Osteoblast (primary cell): Measurements from ENCODE around the gene DYNC1I2. TPM values are rescaled to one million over a fixed set of nuclear protein-coding genes. Genes with fewer than 3 reads are reported as not detected.

Experiments
- DNase-seq: peaks from one replicate; pipeline ENCODE4 v3.0.0; 2011; ENCODE audit warnings: low spot score, mixed read lengths; ENCODE audit not compliant: insufficient read length; ENCODE audit errors: missing footprints
- H2AFZ ChIP-seq: 2 replicates; pipeline ENCODE4 v1.6.0; 2011; ENCODE audit warnings: mild to moderate bottlenecking, low read length
- H3K27ac ChIP-seq: 2 replicates; pipeline ENCODE4 v1.5.1; 2011; ENCODE audit warnings: mild to moderate bottlenecking, low read depth, low read length, moderate library complexity
- H3K27me3 ChIP-seq: 2 replicates; pipeline ENCODE4 v1.6.0; 2012; ENCODE audit warnings: mild to moderate bottlenecking, control low read depth, inconsistent platforms, low read length, moderate library complexity; ENCODE audit not compliant: insufficient read depth
- H3K36me3 ChIP-seq: 2 replicates; pipeline ENCODE4 v1.5.1; 2011; ENCODE audit warnings: mild to moderate bottlenecking, low read length, control low read depth, moderate library complexity; ENCODE audit not compliant: insufficient read depth
- H3K4me1 ChIP-seq: 2 replicates; pipeline ENCODE4 v1.5.1; 2011; ENCODE audit warnings: mild to moderate bottlenecking, low read length, control low read depth, moderate library complexity; ENCODE audit not compliant: insufficient read depth
- H3K4me2 ChIP-seq: 2 replicates; pipeline ENCODE4 v1.6.0; 2011; ENCODE audit warnings: mild to moderate bottlenecking, low read length; ENCODE audit not compliant: insufficient read depth
- H3K4me3 ChIP-seq: fragments of 200-600 bp; sonication (generic); 3 replicates; pipeline ENCODE4 v1.5.1; 2012; ENCODE audit warnings: mild to moderate bottlenecking, low read length, inconsistent platforms; ENCODE audit not compliant: insufficient read depth
- H3K79me2 ChIP-seq: 2 replicates; pipeline ENCODE4 v1.6.0; 2012; ENCODE audit warnings: mild to moderate bottlenecking, low read length, control low read depth, inconsistent platforms; ENCODE audit not compliant: insufficient read depth
- H3K9me3 ChIP-seq: 2 replicates; pipeline ENCODE4 v1.5.1; 2011; ENCODE audit warnings: low read depth, low read length, control low read depth
- H4K20me1 ChIP-seq: 2 replicates; pipeline ENCODE4 v1.6.0; 2012; ENCODE audit warnings: mild to moderate bottlenecking, low read length, control low read depth; ENCODE audit not compliant: insufficient read depth
- CTCF ChIP-seq: IDR thresholded peaks from 2 replicates; pipeline ENCODE4 v1.5.1; 2011; ENCODE audit warnings: mild to moderate bottlenecking, low read depth, low read length, moderate library complexity; ENCODE audit errors: extremely low read depth
- total RNA-seq: library from RNA; depleted of rRNA; stranded (reverse); fragments of >200 nt; gene quantifications from 2 replicates; pipeline ENCODE4 v1.2.3, GENCODE V29; 2012

The DYNC1I2 gene
- total RNA-seq, 1 donor, result 110 TPM

DNA sequence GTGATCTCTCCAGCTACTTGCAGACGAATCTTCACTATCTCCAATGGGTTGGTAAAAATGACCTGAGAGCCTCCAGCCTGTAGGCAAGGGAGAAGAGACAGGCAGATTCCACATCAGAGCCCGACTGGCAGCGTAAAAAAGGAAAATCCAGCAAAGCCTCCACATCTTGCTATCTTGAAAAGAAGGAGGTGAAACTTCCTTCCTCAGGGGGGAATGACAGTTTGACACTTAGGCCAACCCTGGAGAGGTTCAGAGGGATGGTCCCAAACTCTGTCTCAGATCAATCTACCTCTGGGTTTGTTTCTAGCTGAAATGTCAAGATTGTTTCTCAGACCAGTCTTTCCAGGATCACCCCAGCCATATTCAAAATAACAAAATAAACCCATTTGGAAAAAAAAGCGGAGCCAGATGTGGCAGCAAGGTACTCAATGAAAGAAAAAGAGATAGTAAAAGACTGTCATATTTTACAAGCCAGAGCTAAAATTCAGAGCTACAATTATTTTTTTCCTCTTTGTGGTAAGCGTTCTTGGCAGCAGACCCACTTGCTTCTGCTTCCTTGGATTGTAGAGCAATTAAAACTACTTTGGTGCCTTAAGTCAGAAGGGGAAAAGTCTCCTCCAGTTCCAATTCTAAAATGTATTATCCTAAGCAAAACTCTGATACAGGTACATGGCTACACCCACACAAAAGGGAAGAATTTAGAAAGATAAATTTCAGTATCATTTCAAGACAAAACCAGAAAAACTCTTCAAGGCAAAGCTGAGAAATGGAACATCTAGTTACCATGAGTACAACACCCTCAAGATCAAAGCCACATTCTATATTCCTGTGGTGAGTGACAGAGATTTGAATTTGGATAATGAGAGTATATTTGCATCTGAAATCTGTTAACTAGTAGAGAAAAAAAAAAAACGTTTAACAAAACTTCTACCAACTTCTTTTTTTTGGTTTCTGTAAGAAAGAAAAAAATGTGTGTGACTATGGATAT is 106.7 kb downstream of the DYNC1I2 start:
- H3K4me1 ChIP-seq, result peaks cover 17% of the 10 kb centered on the region
- no peak for DNase-seq
- H3K27me3 ChIP-seq, result no peaks in the 10 kb centered on the region

DNA sequence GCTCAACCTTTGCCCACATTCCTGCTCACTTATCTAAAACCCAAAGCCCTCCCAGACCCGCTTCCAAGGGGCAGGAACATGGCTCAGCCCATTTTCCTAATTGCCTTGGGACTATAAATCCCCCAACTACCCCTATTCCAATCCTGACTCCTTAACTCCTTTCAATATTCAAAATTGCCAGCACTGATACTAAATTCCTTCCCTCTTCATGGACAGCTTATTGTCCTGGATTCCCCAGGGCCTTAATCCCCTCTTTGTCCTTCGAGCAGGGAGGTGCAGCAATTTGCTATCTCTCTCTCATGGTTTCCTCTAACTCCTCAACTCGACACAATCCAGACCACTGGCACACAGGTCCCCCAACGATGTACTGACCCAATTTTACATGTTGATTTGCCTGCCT is 107.6 kb downstream of the DYNC1I2 start:
- Histone ChIP-seq H3K36me3 (peaks cover 13% of the 10 kb centered on the region), H3K27me3 (no peaks in the 10 kb centered on the region), H3K4me3 (no peak overlapping the region), H3K79me2 (no peaks in the 10 kb centered on the region), H3K4me2 (no peak overlapping the region), H2AFZ (no peak overlapping the region), H3K4me1 (peaks cover 20% of the 10 kb centered on the region), H3K27ac (no peak overlapping the region), H3K9me3 (no peaks in the 10 kb centered on the region), H4K20me1 (no peaks in the 10 kb centered on the region)
- DNase-seq, result no peak
- no peak for TF ChIP-seq CTCF

More for the DNA sequence above, 106.7 kb downstream of the DYNC1I2 start:
- no peak overlapping the region for H3K4me2 ChIP-seq
- H3K9me3 ChIP-seq, result no peaks in the 10 kb centered on the region
- H4K20me1 ChIP-seq, result no peaks in the 10 kb centered on the region
- no peak for TF ChIP-seq CTCF
- H3K27ac ChIP-seq, result no peak overlapping the region
- H2AFZ ChIP-seq, result no peak overlapping the region
- H3K36me3 ChIP-seq, result peaks cover 10% of the 10 kb centered on the region
- no peaks in the 10 kb centered on the region for H3K79me2 ChIP-seq
- no peak overlapping the region for H3K4me3 ChIP-seq

Other genes with a start within 250 kb of the DYNC1I2 start
- gene CYBRD1, start 165.0 kb upstream of the DYNC1I2 start, total RNA-seq, result 338 and 514 TPM in 2 replicates
- 26.8 and 29.8 TPM in 2 replicates for gene SLC25A12, start 206.8 kb downstream of the DYNC1I2 start, total RNA-seq
- gene HAT1, start 235.0 kb downstream of the DYNC1I2 start, total RNA-seq, result 31.1 and 35.4 TPM in 2 replicates